Endothelial cell of umbilical vein (primary cell): ENCODE results near the gene MOB3A. TPM values are rescaled to one million over a fixed set of nuclear protein-coding genes. Genes with fewer than 3 reads are reported as not detected.

ENCODE experiments used
- BruUV-seq: library from RNA; stranded (reverse); fragments of 400-500 nt; replicated peaks from 2 replicates; lab custom pipeline; 2021; lab: Mats Ljungman, UMichigan
- CTCF ChIA-PET: fragments of 300-600, 350-600 bp; sonication (Branson Sonifier 250); formaldehyde crosslinking; loops from one replicate; lab custom pipeline; 2021; ENCODE audit warnings: antibody characterized with exemption, inconsistent platforms; lab: Charles Lee
- POLR2A ChIA-PET: fragments of 300-600, 350-600 bp; sonication (Branson Sonifier 250); formaldehyde crosslinking; loops from one replicate; lab custom pipeline; 2021; ENCODE audit warnings: antibody characterized with exemption, inconsistent platforms; lab: Charles Lee
- DNase-seq: peaks from one replicate; pipeline ENCODE4 v3.0.0-alpha.2; 2011; ENCODE audit warnings: low read depth, low spot score
- FAIRE-seq: peaks from 2 replicates; lab custom pipeline; 2011; peaks lifted over from hg19 to GRCh38; lab: Jason Lieb, UNC
- H2AFZ ChIP-seq: 2 replicates; pipeline ENCODE4 v1.6.0; 2012; ENCODE audit warnings: low read depth, low read length, control low read depth, inconsistent platforms
- H3K27ac ChIP-seq: 2 replicates; pipeline ENCODE4 v1.5.1; 2011; ENCODE audit warnings: low read depth, mild to moderate bottlenecking, control low read depth, low read length, moderate library complexity; ENCODE audit not compliant: insufficient read depth
- H3K27me3 ChIP-seq, 2 experiments: 2 replicates each; pipeline versions ENCODE4 v1.6.0 to v1.6.1; 2011; ENCODE audit warnings: low read length in 2 of 2, mixed read lengths in 1 of 2; ENCODE audit not compliant: control insufficient read depth in 2 of 2, insufficient read depth in 2 of 2
- H3K36me3 ChIP-seq, 2 experiments: 2 replicates in 1 of 2; 3 replicates in 1 of 2; pipeline ENCODE4 v1.5.1; 2011; ENCODE audit warnings: low read length in 2 of 2, mild to moderate bottlenecking in 1 of 2, moderate library complexity in 1 of 2; ENCODE audit not compliant: control insufficient read depth in 2 of 2, insufficient read depth in 2 of 2; ENCODE audit errors: extremely low read depth in 1 of 2
- H3K4me1 ChIP-seq: 3 replicates; pipeline ENCODE4 v1.5.1; 2011; ENCODE audit warnings: mild to moderate bottlenecking, low read length; ENCODE audit not compliant: control insufficient read depth, insufficient read depth; ENCODE audit errors: extremely low read depth
- H3K4me2 ChIP-seq: 2 replicates; pipeline ENCODE4 v1.6.1; 2011; ENCODE audit warnings: low read length, control low read depth, mixed read lengths; ENCODE audit not compliant: insufficient read depth
- H3K4me3 ChIP-seq, 3 experiments: fragments of 200-600 bp in 1 of 3; sonication (generic), shearing (Covaris generic) in 1 of 3; replicated peaks in 1 of 3; 2 replicates each; pipeline ENCODE4 v1.5.1; 2011 to 2016; ENCODE audit warnings: control low read depth in 3 of 3, low read length in 3 of 3, mild to moderate bottlenecking in 2 of 3, inconsistent platforms in 1 of 3, low read depth in 1 of 3, moderate library complexity in 1 of 3; ENCODE audit not compliant: insufficient read depth in 1 of 3
- H3K79me2 ChIP-seq: 2 replicates; pipeline ENCODE4 v1.6.0; 2012; ENCODE audit warnings: low read length, inconsistent platforms; ENCODE audit not compliant: control insufficient read depth, insufficient read depth
- H3K9ac ChIP-seq: replicated peaks from 2 replicates; pipeline ENCODE3; 2011; ENCODE audit warnings: low read length, control low read depth; ENCODE audit not compliant: insufficient read depth; ENCODE audit errors: extremely low read depth
- H3K9me1 ChIP-seq: replicated peaks from 3 replicates; pipeline ENCODE4 v1.6.0; 2011; ENCODE audit warnings: mild to moderate bottlenecking, low read length; ENCODE audit not compliant: control insufficient read depth, insufficient read depth; ENCODE audit errors: extremely low read depth
- H3K9me3 ChIP-seq: replicated peaks from 2 replicates; pipeline ENCODE4 v1.5.1; 2012; ENCODE audit warnings: low read length, inconsistent platforms; ENCODE audit not compliant: control insufficient read depth, insufficient read depth
- H4K20me1 ChIP-seq: replicated peaks from 2 replicates; pipeline ENCODE3; 2011; ENCODE audit warnings: mild to moderate bottlenecking, low read length; ENCODE audit not compliant: control insufficient read depth, insufficient read depth; ENCODE audit errors: extremely low read depth
- MAX ChIP-seq: IDR thresholded peaks from 2 replicates; pipeline ENCODE4 v1.6.1; 2011; ENCODE audit not compliant: insufficient read depth, insufficient read length
- MYC ChIP-seq: IDR thresholded peaks from one replicate; pipeline ENCODE4 v1.6.1; 2011; ENCODE audit warnings: mild to moderate bottlenecking, low read depth, low read length
- dilution Hi-C: fragments of 300-500 bp; cut with MboI; formaldehyde crosslinking; loops from one replicate; pipeline ENCODE4 v1.15.0; 2019; ENCODE audit warnings: low sequenced_read_pairs; ENCODE audit not compliant: extremely low pct_ligation_motif_present
- intact Hi-C: fragments of 100-400 bp; cut with micrococcal nuclease; formaldehyde crosslinking; loops from one replicate; pipeline ENCODE4 v1.10.0; 2022
- polyA plus RNA-seq, 4 experiments: library from polyadenylated mRNA; depleted of rRNA in 3 of 4; stranded (reverse) in 3 of 4; unstranded in 1 of 4; fragments of >200 nt; gene quantifications; 2 replicates each; pipeline versions ENCODE4 v1.2.1 to v1.2.3, GENCODE V29; 2011 to 2012; ENCODE audit warnings: missing spikeins in 1 of 4
- total RNA-seq: library from RNA; stranded (reverse); gene quantifications from 2 replicates; pipeline ENCODE4 v1.2.3, GENCODE V29; 2021

Gene MOB3A
- total and polyA plus RNA-seq, 2 donors (not counting 3 experiments of a cell fraction or from before 2014, with no cell fraction given) = 46.5 to 59.7 TPM

GRCh38 chr19:2145831-2146241 lies 49.7 kb upstream of the MOB3A start:
- no peak overlapping the region for H3K27ac ChIP-seq
- H3K4me1 ChIP-seq = peaks cover 8% of the 10 kb centered on the region
- FAIRE-seq (no peak), DNase-seq (no peak)
- peaks cover 0 to 8% of the 10 kb centered on the region in 2 experiments for H3K36me3 ChIP-seq
- H3K79me2 ChIP-seq = peaks cover 93% of the 10 kb centered on the region
- H3K4me2 ChIP-seq = no peak overlapping the region
- H3K4me3 ChIP-seq = no peak overlapping the region
- no peak overlapping the region for H3K9ac ChIP-seq
- CTCF ChIA-PET = interaction anchor here (1.4 kb wide), 1 partner anchor 9 kb away, joined by 3 read pairs; no protein-coding TSS in a partner anchor
- intact Hi-C loops = no loop called here
- dilution Hi-C loops = no loop called here
- POLR2A ChIA-PET = no interaction called here
- TF ChIP-seq MYC = no peak
- no peaks in the 10 kb centered on the region for H3K9me3 ChIP-seq
- H4K20me1 ChIP-seq = no peaks in the 10 kb centered on the region
- no TSS peak for BruUV-seq
- H3K27me3 ChIP-seq = no peaks in the 10 kb centered on the region
- H3K9me1 ChIP-seq = no peaks in the 10 kb centered on the region
- no peak overlapping the region for H2AFZ ChIP-seq

GRCh38 chr19:2144190-2144589 lies 48.1 kb upstream of the MOB3A start:
- Histone ChIP-seq H3K9ac (no peak overlapping the region), H3K9me1 (no peaks in the 10 kb centered on the region), H2AFZ (no peak overlapping the region), H3K4me1 (no peaks in the 10 kb centered on the region), H3K79me2 (peaks cover 92% of the 10 kb centered on the region), H3K36me3 (peaks cover 0 to 19% of the 10 kb centered on the region in 2 experiments), H4K20me1 (no peaks in the 10 kb centered on the region), H3K27ac (no peak overlapping the region), H3K27me3 (no peaks in the 10 kb centered on the region), H3K4me3 (no peak overlapping the region), H3K4me2 (no peak overlapping the region), H3K9me3 (no peaks in the 10 kb centered on the region)
- no peak for FAIRE-seq
- ChIA-PET POLR2A (no interaction called here), CTCF (no interaction called here)
- intact Hi-C loops = no loop called here
- no TSS peak for BruUV-seq
- no peak for TF ChIP-seq MAX
- dilution Hi-C loops = no loop called here
- DNase-seq = no peak
